ENCODE measurements around the gene SORCS3. TPM values are rescaled to one million over a fixed set of nuclear protein-coding genes. Genes with fewer than 3 reads are reported as not detected.

SORCS3 gene
- total RNA-seq, 4 donors from 2014 or later: 0.26 to 0.50 (median 0.41) TPM

DNA sequence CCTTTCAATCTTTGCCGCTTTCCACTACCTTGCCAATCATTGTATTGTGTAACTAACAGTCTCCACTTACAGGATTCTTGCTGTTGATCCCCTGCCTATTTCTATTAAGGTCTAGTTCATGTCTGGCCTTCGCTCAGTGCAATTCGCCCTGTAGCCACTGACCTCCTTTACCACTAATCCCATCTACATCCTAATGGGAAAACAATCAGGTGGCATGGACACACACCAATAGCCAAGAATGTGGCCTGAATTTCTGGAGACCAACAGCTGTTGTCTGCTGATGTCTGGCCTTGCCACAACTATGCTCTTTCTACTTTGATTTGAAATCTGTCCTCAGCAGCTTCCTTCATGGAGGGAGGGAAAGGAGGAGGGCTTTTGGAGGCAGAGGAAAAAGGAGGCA lies 546.2 kb downstream of the SORCS3 start:
- H3K9me3 ChIP-seq: no peaks in the 10 kb centered on the region
- H3K4me1 ChIP-seq: peaks cover 0 to 14% (median 5%) of the 10 kb centered on the region in 4 donors
- 71% methylated on average over 3 of the region's 3 CpGs for WGBS
- H3K27me3 ChIP-seq: no peaks in the 10 kb centered on the region
- no peak overlapping the region for H3K27ac ChIP-seq (replicated peaks in 1 of 4)
- H3K4me3 ChIP-seq: no peak overlapping the region
- intact Hi-C loops (cut with DNase I): no loop called here
- no peaks in the 10 kb centered on the region for H3K36me3 ChIP-seq
- no peak for TF ChIP-seq EP300 (IDR thresholded peaks at IDR 0.05)
- TF ChIP-seq POLR2A (IDR thresholded peaks at IDR 0.05; ENCODE audit: low read depth): no peak
- TF ChIP-seq POLR2AphosphoS5 (IDR thresholded peaks at IDR 0.05): no peak
- TF ChIP-seq, protein P1, sequence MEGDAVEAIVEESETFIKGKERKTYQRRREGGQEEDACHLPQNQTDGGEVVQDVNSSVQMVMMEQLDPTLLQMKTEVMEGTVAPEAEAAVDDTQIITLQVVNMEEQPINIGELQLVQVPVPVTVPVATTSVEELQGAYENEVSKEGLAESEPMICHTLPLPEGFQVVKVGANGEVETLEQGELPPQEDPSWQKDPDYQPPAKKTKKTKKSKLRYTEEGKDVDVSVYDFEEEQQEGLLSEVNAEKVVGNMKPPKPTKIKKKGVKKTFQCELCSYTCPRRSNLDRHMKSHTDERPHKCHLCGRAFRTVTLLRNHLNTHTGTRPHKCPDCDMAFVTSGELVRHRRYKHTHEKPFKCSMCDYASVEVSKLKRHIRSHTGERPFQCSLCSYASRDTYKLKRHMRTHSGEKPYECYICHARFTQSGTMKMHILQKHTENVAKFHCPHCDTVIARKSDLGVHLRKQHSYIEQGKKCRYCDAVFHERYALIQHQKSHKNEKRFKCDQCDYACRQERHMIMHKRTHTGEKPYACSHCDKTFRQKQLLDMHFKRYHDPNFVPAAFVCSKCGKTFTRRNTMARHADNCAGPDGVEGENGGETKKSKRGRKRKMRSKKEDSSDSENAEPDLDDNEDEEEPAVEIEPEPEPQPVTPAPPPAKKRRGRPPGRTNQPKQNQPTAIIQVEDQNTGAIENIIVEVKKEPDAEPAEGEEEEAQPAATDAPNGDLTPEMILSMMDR (IDR thresholded peaks at IDR 0.05): no peak
- no peak for DNase-seq (ENCODE audit: extremely low spot score)

DNA sequence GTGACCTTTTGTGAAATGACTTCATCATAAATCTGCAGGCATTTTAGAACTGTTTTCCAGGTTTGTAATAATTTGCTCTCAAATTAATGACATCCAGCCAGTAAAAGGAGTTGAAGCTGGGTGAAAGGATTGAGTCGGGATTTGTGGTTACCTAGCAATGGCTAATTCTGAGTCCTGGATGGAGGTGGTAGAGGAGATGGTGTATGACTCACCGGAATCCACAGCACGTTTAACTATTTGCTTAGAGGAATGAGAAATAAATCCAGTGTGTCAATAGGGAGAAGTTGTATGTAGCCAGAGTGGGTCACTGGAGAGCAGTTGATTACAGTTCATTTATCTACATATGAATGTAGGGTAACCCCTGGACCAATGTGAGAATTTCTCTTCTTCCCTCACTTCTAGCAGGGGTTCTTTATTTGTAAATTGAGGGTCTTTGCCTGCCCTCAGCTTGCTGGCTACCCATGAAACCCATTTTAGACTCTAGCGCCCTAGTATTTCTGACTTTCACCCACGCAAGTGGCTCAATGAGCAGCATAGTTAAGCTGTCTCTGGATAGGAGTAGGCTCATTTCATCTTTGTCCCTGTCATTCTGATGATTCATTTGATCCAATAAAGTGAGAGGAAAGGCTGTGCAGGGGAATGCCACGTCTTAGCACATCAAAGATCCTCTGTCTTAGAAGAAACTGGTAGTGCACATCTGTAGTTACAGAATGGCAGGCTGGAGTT lies 547.8 kb downstream of the SORCS3 start:
- WGBS: 58% methylated on average over 6 of the region's 6 CpGs
- Histone ChIP-seq H3K9me3 (no peaks in the 10 kb centered on the region), H3K27ac (replicated peaks in 1 of 4) (no peak overlapping the region), H3K4me3 (no peak overlapping the region), H3K4me1 (peaks cover 0 to 14% (median 5%) of the 10 kb centered on the region in 4 donors), H3K27me3 (no peaks in the 10 kb centered on the region), H3K36me3 (no peaks in the 10 kb centered on the region)
- TF ChIP-seq EP300 (IDR thresholded peaks at IDR 0.05): no peak
- TF ChIP-seq POLR2AphosphoS5 (IDR thresholded peaks at IDR 0.05): no peak
- no peak for TF ChIP-seq POLR2A (IDR thresholded peaks at IDR 0.05; ENCODE audit: low read depth)
- TF ChIP-seq, protein P1 (IDR thresholded peaks at IDR 0.05): no peak
- intact Hi-C loops (cut with DNase I): no loop called here
- DNase-seq (ENCODE audit: extremely low spot score): no peak

DNA sequence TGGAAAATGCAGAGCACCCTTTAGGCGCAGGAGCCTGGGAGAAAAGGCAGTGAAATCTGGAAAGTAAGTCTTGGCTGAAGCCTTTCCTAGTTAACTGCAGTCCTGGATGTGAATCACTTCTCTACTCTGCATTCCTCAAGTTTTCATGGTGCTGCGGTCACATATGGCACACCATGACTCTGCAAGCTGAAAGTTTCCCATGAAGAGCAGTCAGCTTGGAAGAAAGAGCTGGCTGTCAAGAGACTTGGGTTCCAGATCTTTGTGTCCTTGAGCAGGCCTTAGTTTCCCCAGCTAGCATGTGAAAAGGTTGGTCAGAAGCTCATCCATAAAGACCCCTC lies 548.3 kb downstream of the SORCS3 start:
- intact Hi-C loops (cut with DNase I): no loop called here
- Histone ChIP-seq H3K9me3 (no peaks in the 10 kb centered on the region), H3K27me3 (no peaks in the 10 kb centered on the region), H3K27ac (replicated peaks in 1 of 4) (no peak overlapping the region), H3K4me1 (peaks cover 0 to 14% (median 5%) of the 10 kb centered on the region in 4 donors), H3K4me3 (no peak overlapping the region), H3K36me3 (no peaks in the 10 kb centered on the region)
- WGBS: 100% methylated on average over 2 of the region's 2 CpGs
- no peak for DNase-seq (ENCODE audit: extremely low spot score)
- TF ChIP-seq, protein P1 (IDR thresholded peaks at IDR 0.05): no peak
- TF ChIP-seq POLR2AphosphoS5 (IDR thresholded peaks at IDR 0.05) (no peak), EP300 (IDR thresholded peaks at IDR 0.05) (no peak), POLR2A (IDR thresholded peaks at IDR 0.05; ENCODE audit: low read depth) (no peak)

DNA sequence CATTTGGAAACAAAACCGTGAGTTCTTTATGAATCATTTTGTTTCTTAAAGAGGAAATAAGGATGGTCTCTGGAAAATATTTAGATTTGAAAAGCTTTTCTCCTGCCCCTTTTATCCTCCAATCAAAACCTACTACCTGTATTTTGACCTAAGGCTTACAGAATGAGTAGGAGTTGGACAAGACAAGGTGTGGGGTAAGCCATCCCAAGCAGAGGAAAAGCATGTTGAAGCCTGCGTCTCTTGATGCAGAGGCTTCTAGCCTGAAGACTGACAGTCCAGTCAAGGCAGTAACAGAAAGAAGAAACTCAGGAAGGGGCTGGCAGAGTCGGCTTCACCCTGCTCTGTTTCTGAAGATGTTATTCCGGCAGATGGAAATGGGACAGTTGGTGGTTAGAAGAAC lies 551.1 kb downstream of the SORCS3 start:
- intact Hi-C loops (cut with DNase I): no loop called here
- Histone ChIP-seq H3K27ac (replicated peaks in 1 of 4) (no peak overlapping the region), H3K36me3 (no peaks in the 10 kb centered on the region), H3K4me1 (peaks cover 0 to 12% (median 5%) of the 10 kb centered on the region in 4 donors), H3K27me3 (no peaks in the 10 kb centered on the region), H3K9me3 (no peaks in the 10 kb centered on the region), H3K4me3 (no peak overlapping the region)
- TF ChIP-seq POLR2A (IDR thresholded peaks at IDR 0.05; ENCODE audit: low read depth) (no peak), POLR2AphosphoS5 (IDR thresholded peaks at IDR 0.05) (no peak), EP300 (IDR thresholded peaks at IDR 0.05) (no peak)
- TF ChIP-seq, protein P1 (IDR thresholded peaks at IDR 0.05): no peak
- no peak for DNase-seq (ENCODE audit: extremely low spot score)
- WGBS: 87% methylated on average over 4 of the region's 4 CpGs

DNA sequence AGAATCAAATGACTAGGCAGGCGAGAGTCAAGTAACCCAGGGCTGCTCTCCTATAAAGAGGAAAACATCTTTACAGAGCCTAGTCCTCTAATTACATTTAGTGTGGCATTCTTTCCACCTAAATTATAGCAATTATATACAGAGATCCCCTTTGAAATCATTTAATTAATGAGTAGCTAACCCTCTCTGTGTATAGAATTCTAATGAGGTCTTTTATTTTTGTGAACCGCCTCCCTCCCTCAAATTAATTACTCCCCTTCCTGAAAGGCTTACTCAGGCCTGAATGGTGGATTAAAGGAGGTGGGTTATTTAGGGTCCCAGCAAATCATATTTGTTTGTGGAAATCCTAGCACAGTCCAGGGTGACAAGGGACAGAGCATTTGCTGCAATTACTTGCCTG lies 551.8 kb downstream of the SORCS3 start:
- intact Hi-C loops (cut with DNase I): no loop called here
- DNase-seq (ENCODE audit: extremely low spot score): no peak
- WGBS: 86% methylated on average over 2 of the region's 2 CpGs
- H3K36me3 ChIP-seq: no peaks in the 10 kb centered on the region
- H3K9me3 ChIP-seq: no peaks in the 10 kb centered on the region
- no peak overlapping the region for H3K27ac ChIP-seq (replicated peaks in 1 of 4)
- peaks cover 0 to 8% (median 5%) of the 10 kb centered on the region in 4 donors for H3K4me1 ChIP-seq
- no peaks in the 10 kb centered on the region for H3K27me3 ChIP-seq
- H3K4me3 ChIP-seq: no peak overlapping the region
- TF ChIP-seq POLR2AphosphoS5 (IDR thresholded peaks at IDR 0.05): no peak
- TF ChIP-seq EP300 (IDR thresholded peaks at IDR 0.05): no peak
- TF ChIP-seq, protein P1 (IDR thresholded peaks at IDR 0.05): no peak
- no peak for TF ChIP-seq POLR2A (IDR thresholded peaks at IDR 0.05; ENCODE audit: low read depth)

Measured in esophagus muscularis mucosa (tissue), 4 donors.